Measurements from ENCODE around the gene RRP1.

Gene RRP1

GRCh38 chr21:43772425-43772821 is 17.0 kb upstream of the RRP1 start:
- Histone ChIP-seq H4K91ac (ENCODE audit: low read depth, low read length) (no peak overlapping the region), H2BK5ac (ENCODE audit: low read depth, low read length, poor library complexity) (no peak overlapping the region), H2BK120ac (ENCODE audit: insufficient read depth, low read length, poor library complexity) (no peak overlapping the region), H3K9ac (ENCODE audit: low read length) (no peak overlapping the region), H3K79me1 (ENCODE audit: low read length) (peaks cover 21% of the 10 kb centered on the region), H3K4me2 (ENCODE audit: low read length) (no peak overlapping the region), H2AK5ac (ENCODE audit: low read length) (no peak overlapping the region), H4K12ac (ENCODE audit: low read depth, low read length) (no peak overlapping the region), H3K27me3 (ENCODE audit: insufficient read depth, low read length) (no peaks in the 10 kb centered on the region), H2BK12ac (ENCODE audit: low read length) (no peak overlapping the region), H3K4me1 (ENCODE audit: control insufficient read depth in 1 of 2, insufficient read depth in 2 of 2, low read length in 2 of 2) (peaks cover 14 to 16% of the 10 kb centered on the region in 2 experiments), H3K4ac (ENCODE audit: low read depth, low read length) (no peak overlapping the region), H3K18ac (ENCODE audit: low read length) (no peak overlapping the region), H4K8ac (ENCODE audit: low read depth, low read length) (no peak overlapping the region), H3K9me3 (ENCODE audit: insufficient read depth, low read depth, low read length) (no peaks in the 10 kb centered on the region), H3K14ac (ENCODE audit: low read length) (no peak overlapping the region), H3K79me2 (ENCODE audit: control insufficient read depth, insufficient read depth, low read length, poor library complexity) (peaks cover 11% of the 10 kb centered on the region), H3K23ac (ENCODE audit: low read length) (no peak overlapping the region), H2AFZ (ENCODE audit: insufficient read depth, low read length, poor library complexity) (no peak overlapping the region), H3K36me3 (ENCODE audit: control insufficient read depth in 1 of 2, insufficient read depth in 2 of 2, low read length in 2 of 2) (peaks cover 17 to 19% of the 10 kb centered on the region in 2 experiments), H3K27ac (ENCODE audit: low read depth, low read length) (no peak overlapping the region), H3K4me3 (ENCODE audit: low read depth, low read length) (no peak overlapping the region)
- DNase-seq: no peak
- WGBS (ENCODE audit: extremely low coverage, insufficient coverage, insufficient read length): no CpG with 5 or more reads among the region's 6 CpGs

- H3K27ac ChIP-seq (ENCODE audit: low read depth, low read length): no peak overlapping the region
- H2AK5ac ChIP-seq (ENCODE audit: low read length): no peak overlapping the region
- peaks cover 17 to 19% of the 10 kb centered on the region in 2 experiments for H3K36me3 ChIP-seq (ENCODE audit: control insufficient read depth in 1 of 2, insufficient read depth in 2 of 2, low read length in 2 of 2)
- H4K8ac ChIP-seq (ENCODE audit: low read depth, low read length): no peak overlapping the region
- H3K9ac ChIP-seq (ENCODE audit: low read length): no peak overlapping the region
- no peak overlapping the region for H3K4ac ChIP-seq (ENCODE audit: low read depth, low read length)
- H4K91ac ChIP-seq (ENCODE audit: low read depth, low read length): no peak overlapping the region
- no peak overlapping the region for H3K14ac ChIP-seq (ENCODE audit: low read length)
- H3K9me3 ChIP-seq (ENCODE audit: insufficient read depth, low read depth, low read length): no peaks in the 10 kb centered on the region
- H3K18ac ChIP-seq (ENCODE audit: low read length): no peak overlapping the region
- no peak overlapping the region for H2BK12ac ChIP-seq (ENCODE audit: low read length)
- no CpG with 5 or more reads among the region's 10 CpGs for WGBS (ENCODE audit: extremely low coverage, insufficient coverage, insufficient read length)
- H2BK5ac ChIP-seq (ENCODE audit: low read depth, low read length, poor library complexity): no peak overlapping the region
- no peaks in the 10 kb centered on the region for H3K27me3 ChIP-seq (ENCODE audit: insufficient read depth, low read length)
- H3K4me1 ChIP-seq (ENCODE audit: control insufficient read depth in 1 of 2, insufficient read depth in 2 of 2, low read length in 2 of 2): peaks cover 3% of the 10 kb centered on the region in 2 experiments
- peaks cover 7% of the 10 kb centered on the region for H3K79me1 ChIP-seq (ENCODE audit: low read length)
- H2AFZ ChIP-seq (ENCODE audit: insufficient read depth, low read length, poor library complexity): no peak overlapping the region
- peaks cover 6% of the 10 kb centered on the region for H3K79me2 ChIP-seq (ENCODE audit: control insufficient read depth, insufficient read depth, low read length, poor library complexity)
- no peak for DNase-seq
- H3K4me3 ChIP-seq (ENCODE audit: low read depth, low read length): peak overlapping the region; percentile 8
- peak overlapping the region; percentile 76 for H3K23ac ChIP-seq (ENCODE audit: low read length)
- no peak overlapping the region for H3K4me2 ChIP-seq (ENCODE audit: low read length)
- H4K12ac ChIP-seq (ENCODE audit: low read depth, low read length): no peak overlapping the region
- no peak overlapping the region for H2BK120ac ChIP-seq (ENCODE audit: insufficient read depth, low read length, poor library complexity)
These were observed 15.2 kb upstream of the RRP1 start for GRCh38 chr21:43774163-43774562.

DNA sequence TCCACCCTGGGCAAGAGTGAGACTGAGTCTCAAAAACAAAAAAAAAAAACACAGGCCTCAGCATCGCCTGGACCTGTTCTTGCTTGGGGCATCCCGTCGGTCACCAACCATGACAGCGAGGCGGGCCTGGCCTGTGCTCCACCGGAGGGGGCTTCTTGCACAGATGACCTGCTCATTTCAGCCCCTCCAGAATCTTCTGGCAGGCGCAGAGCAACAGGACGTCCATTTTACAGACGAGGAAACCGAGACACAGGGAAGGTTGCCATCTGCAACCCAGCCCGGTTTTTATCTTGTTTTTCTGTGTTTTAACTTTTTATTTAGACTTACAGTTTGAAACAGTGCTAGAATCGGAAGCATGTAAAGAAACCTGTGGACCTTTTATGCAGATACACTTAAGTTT is 14.2 kb upstream of the RRP1 start:
- Histone ChIP-seq H2BK12ac (ENCODE audit: low read length) (no peak overlapping the region), H4K91ac (ENCODE audit: low read depth, low read length) (no peak overlapping the region), H3K18ac (ENCODE audit: low read length) (peak overlapping the region; percentile 49), H3K27ac (ENCODE audit: low read depth, low read length) (no peak overlapping the region), H3K4me2 (ENCODE audit: low read length) (peak overlapping the region; percentile 74), H3K4me3 (ENCODE audit: low read depth, low read length) (no peak overlapping the region), H3K36me3 (ENCODE audit: control insufficient read depth in 1 of 2, insufficient read depth in 2 of 2, low read length in 2 of 2) (peaks cover 17 to 19% of the 10 kb centered on the region in 2 experiments), H3K14ac (ENCODE audit: low read length) (no peak overlapping the region), H3K79me1 (ENCODE audit: low read length) (peaks cover 7% of the 10 kb centered on the region), H4K8ac (ENCODE audit: low read depth, low read length) (no peak overlapping the region), H3K9me3 (ENCODE audit: insufficient read depth, low read depth, low read length) (no peaks in the 10 kb centered on the region), H3K9ac (ENCODE audit: low read length) (no peak overlapping the region), H3K79me2 (ENCODE audit: control insufficient read depth, insufficient read depth, low read length, poor library complexity) (peaks cover 6% of the 10 kb centered on the region), H3K23ac (ENCODE audit: low read length) (no peak overlapping the region), H2BK5ac (ENCODE audit: low read depth, low read length, poor library complexity) (no peak overlapping the region), H3K4ac (ENCODE audit: low read depth, low read length) (peak overlapping the region; percentile 93), H3K4me1 (ENCODE audit: control insufficient read depth in 1 of 2, insufficient read depth in 2 of 2, low read length in 2 of 2) (peaks cover 3% of the 10 kb centered on the region in 2 experiments), H2AFZ (ENCODE audit: insufficient read depth, low read length, poor library complexity) (no peak overlapping the region), H2BK120ac (ENCODE audit: insufficient read depth, low read length, poor library complexity) (no peak overlapping the region), H3K27me3 (ENCODE audit: insufficient read depth, low read length) (no peaks in the 10 kb centered on the region), H2AK5ac (ENCODE audit: low read length) (peak overlapping the region; percentile 24), H4K12ac (ENCODE audit: low read depth, low read length) (no peak overlapping the region)
- WGBS (ENCODE audit: extremely low coverage, insufficient coverage, insufficient read length): no CpG with 5 or more reads among the region's 12 CpGs
- no peak for DNase-seq

- Histone ChIP-seq H3K9me3 (ENCODE audit: insufficient read depth, low read depth, low read length) (no peaks in the 10 kb centered on the region), H2AFZ (ENCODE audit: insufficient read depth, low read length, poor library complexity) (peak within 1 kb of the TSS; percentile 53), H3K9ac (ENCODE audit: low read length) (peak within 1 kb of the TSS; percentile 67), H4K12ac (ENCODE audit: low read depth, low read length) (peak within 1 kb of the TSS; percentile 54), H3K36me3 (ENCODE audit: control insufficient read depth in 1 of 2, insufficient read depth in 2 of 2, low read length in 2 of 2) (peaks cover 17 to 19% of the 10 kb centered on the region in 2 experiments), H4K91ac (ENCODE audit: low read depth, low read length) (peak within 1 kb of the TSS; percentile 70), H4K8ac (ENCODE audit: low read depth, low read length) (peak within 1 kb of the TSS; percentile 73), H2BK5ac (ENCODE audit: low read depth, low read length, poor library complexity) (peak within 1 kb of the TSS; percentile 44), H3K4me3 (ENCODE audit: low read depth, low read length) (peak within 1 kb of the TSS; percentile 95), H3K4me2 (ENCODE audit: low read length) (peak within 1 kb of the TSS; percentile 79), H3K14ac (ENCODE audit: low read length) (peak within 1 kb of the TSS; percentile 52), H2BK12ac (ENCODE audit: low read length) (no peak within 1 kb of the TSS), H3K18ac (ENCODE audit: low read length) (peak within 1 kb of the TSS; percentile 70), H2AK5ac (ENCODE audit: low read length) (peak within 1 kb of the TSS; percentile 24), H2BK120ac (ENCODE audit: insufficient read depth, low read length, poor library complexity) (peak within 1 kb of the TSS; percentile 50), H3K79me1 (ENCODE audit: low read length) (peaks cover 7% of the 10 kb centered on the region), H3K27ac (ENCODE audit: low read depth, low read length) (peak within 1 kb of the TSS; percentile 35), H3K4me1 (ENCODE audit: control insufficient read depth in 1 of 2, insufficient read depth in 2 of 2, low read length in 2 of 2) (peaks cover 3% of the 10 kb centered on the region in 2 experiments), H3K27me3 (ENCODE audit: insufficient read depth, low read length) (no peaks in the 10 kb centered on the region), H3K79me2 (ENCODE audit: control insufficient read depth, insufficient read depth, low read length, poor library complexity) (peaks cover 6% of the 10 kb centered on the region), H3K23ac (ENCODE audit: low read length) (no peak within 1 kb of the TSS), H3K4ac (ENCODE audit: low read depth, low read length) (peak within 1 kb of the TSS; percentile 93)
- WGBS (ENCODE audit: extremely low coverage, insufficient coverage, insufficient read length): no CpG with 5 or more reads among the region's 71 CpGs
- DNase-seq: peak; percentile 56 to 80
These were observed 13.5 kb upstream of the RRP1 start, which contains the start of gene CSTB for GRCh38 chr21:43775795-43776430. CSTB (minus strand) TSS chr21:43776308; CDS start chr21:43776269, 39 bp downstream.
